Activated B cell treated with CpG ODN at 0.5 μM for 24 hours (primary cell): Measurements from ENCODE around the gene ZBTB34. TPM values are rescaled to one million over a fixed set of nuclear protein-coding genes. Genes with fewer than 3 reads are reported as not detected.
"Not testable (repeated sequence)": the region's sequence is repeated elsewhere in the genome, so short reads cannot be mapped to it uniquely, and the experiment has no call there.

Source experiments
- ATAC-seq: fragments of 200-7000 bp; cut with Tn5 transposase; one replicate; pipeline ENCODE4 v1.10.0; 2021; ENCODE audit warnings: low read depth, mild to moderate bottlenecking, moderate library complexity
- CTCF ChIA-PET: fragments of 350-600 bp; sonication (Branson Sonifier 250); formaldehyde crosslinking; loops from one replicate; lab custom pipeline; 2021; ENCODE audit warnings: antibody characterized with exemption; lab: Charles Lee
- POLR2A ChIA-PET: fragments of 350-600 bp; sonication (Branson Sonifier 250); formaldehyde crosslinking; loops from one replicate; lab custom pipeline; 2021; ENCODE audit warnings: antibody characterized with exemption; lab: Charles Lee
- DNase-seq: peaks from one replicate; pipeline ENCODE4 v3.0.0; 2022
- H3K27ac Mint-ChIP-seq: one replicate; pipeline ENCODE4 v1.8.0; 2020; ENCODE audit warnings: mixed read lengths
- H3K27me3 Mint-ChIP-seq: one replicate; pipeline ENCODE4 v1.8.0; 2021; ENCODE audit warnings: mixed read lengths
- H3K36me3 Mint-ChIP-seq: one replicate; pipeline ENCODE4 v1.8.0; 2021; ENCODE audit warnings: low read depth, mixed read lengths
- H3K4me1 Mint-ChIP-seq: one replicate; pipeline ENCODE4 v1.8.0; 2021; ENCODE audit warnings: mixed read lengths
- H3K4me3 Mint-ChIP-seq: one replicate; pipeline ENCODE4 v1.8.0; 2020; ENCODE audit warnings: mild to moderate bottlenecking, mixed read lengths
- H3K9me3 Mint-ChIP-seq: one replicate; pipeline ENCODE4 v1.8.0; 2020; ENCODE audit warnings: mixed read lengths
- intact Hi-C: fragments of 100-400 bp; cut with micrococcal nuclease; formaldehyde crosslinking; loops from one replicate; pipeline ENCODE4 v1.15.1; 2024
- total RNA-seq: library from RNA; stranded (reverse); gene quantifications from 2 replicates; pipeline ENCODE4 v1.2.3, GENCODE V29; 2022
- TF ChIP-seq, protein P1 (sequence below): fragments of 200-600 bp; IDR thresholded peaks from one replicate; pipeline ENCODE4 v1.8.0; 2022; ENCODE audit warnings: antibody characterized with exemption, mild to moderate bottlenecking

ZBTB34 gene, protein sequence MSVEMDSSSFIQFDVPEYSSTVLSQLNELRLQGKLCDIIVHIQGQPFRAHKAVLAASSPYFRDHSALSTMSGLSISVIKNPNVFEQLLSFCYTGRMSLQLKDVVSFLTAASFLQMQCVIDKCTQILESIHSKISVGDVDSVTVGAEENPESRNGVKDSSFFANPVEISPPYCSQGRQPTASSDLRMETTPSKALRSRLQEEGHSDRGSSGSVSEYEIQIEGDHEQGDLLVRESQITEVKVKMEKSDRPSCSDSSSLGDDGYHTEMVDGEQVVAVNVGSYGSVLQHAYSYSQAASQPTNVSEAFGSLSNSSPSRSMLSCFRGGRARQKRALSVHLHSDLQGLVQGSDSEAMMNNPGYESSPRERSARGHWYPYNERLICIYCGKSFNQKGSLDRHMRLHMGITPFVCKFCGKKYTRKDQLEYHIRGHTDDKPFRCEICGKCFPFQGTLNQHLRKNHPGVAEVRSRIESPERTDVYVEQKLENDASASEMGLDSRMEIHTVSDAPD
- total RNA-seq: 7.9 and 8.9 TPM in 2 replicates

DNA sequence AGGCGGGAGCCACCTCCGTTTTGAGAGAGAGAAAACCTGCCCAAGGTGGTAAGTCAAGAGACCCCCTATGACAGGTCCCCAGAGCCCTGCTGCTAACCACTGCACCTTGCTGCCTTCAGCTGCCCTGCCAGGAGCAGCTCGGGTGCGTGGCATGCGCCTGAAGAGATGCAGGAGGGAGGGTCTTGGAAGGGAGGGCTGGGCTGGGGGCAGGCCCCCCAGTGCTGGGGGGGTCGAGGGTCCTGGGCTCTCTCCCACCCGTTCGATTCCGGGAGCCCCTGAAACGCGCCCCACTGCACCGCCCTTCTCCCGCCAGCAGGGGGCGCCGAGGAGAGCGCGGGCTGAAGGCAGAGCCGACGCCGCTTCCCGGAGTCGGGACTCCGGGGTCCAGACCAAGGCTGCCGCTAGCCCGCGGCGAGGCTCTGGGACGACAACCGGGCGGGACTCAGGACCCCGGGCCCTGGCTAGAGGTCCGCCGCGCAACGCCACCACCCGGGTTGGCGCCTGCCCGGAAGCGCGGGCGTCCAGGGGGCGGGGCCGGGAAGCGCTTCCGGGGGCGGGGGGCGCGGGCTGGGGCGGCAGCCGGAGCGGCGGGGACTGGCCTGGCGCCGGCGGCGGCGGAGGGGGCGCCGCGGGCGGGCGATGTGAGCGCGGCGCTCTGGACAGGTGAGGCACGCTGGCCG, at the start of gene ZBTB34:
Gene ZBTB34 (plus strand): TSS at position 563 of the 680 bp plus-strand sequence. CDS start 18,761 bp downstream, outside the sequence.
- Mint-ChIP-seq H3K4me3 (peak within 1 kb of the TSS; percentile 85), H3K36me3 (peaks cover 12% of the 10 kb centered on the region), H3K27ac (peak within 1 kb of the TSS; percentile 86), H3K27me3 (peaks cover 8% of the 10 kb centered on the region), H3K9me3 (no peaks in the 10 kb centered on the region), H3K4me1 (peaks cover 29% of the 10 kb centered on the region)
- DNase-seq (peak; percentile 92), ATAC-seq (peak; percentile 85)
- ChIA-PET POLR2A (interaction anchor here (0.6 to 0.9 kb wide), 4 partner anchors 54 to 1084 kb away, joined by 3 to 6 read pairs (median 3); partner anchors contain the start of gene RALGPS1), CTCF (interaction anchor here (1.1 to 1.3 kb wide), 3 partner anchors 54 to 339 kb away, joined by 3 to 7 read pairs (median 4); partner anchors contain the start of genes RALGPS1 and ZBTB43)
- TF ChIP-seq, protein P1, sequence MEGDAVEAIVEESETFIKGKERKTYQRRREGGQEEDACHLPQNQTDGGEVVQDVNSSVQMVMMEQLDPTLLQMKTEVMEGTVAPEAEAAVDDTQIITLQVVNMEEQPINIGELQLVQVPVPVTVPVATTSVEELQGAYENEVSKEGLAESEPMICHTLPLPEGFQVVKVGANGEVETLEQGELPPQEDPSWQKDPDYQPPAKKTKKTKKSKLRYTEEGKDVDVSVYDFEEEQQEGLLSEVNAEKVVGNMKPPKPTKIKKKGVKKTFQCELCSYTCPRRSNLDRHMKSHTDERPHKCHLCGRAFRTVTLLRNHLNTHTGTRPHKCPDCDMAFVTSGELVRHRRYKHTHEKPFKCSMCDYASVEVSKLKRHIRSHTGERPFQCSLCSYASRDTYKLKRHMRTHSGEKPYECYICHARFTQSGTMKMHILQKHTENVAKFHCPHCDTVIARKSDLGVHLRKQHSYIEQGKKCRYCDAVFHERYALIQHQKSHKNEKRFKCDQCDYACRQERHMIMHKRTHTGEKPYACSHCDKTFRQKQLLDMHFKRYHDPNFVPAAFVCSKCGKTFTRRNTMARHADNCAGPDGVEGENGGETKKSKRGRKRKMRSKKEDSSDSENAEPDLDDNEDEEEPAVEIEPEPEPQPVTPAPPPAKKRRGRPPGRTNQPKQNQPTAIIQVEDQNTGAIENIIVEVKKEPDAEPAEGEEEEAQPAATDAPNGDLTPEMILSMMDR: peak; percentile 97
- intact Hi-C loops: loop anchor here (1.0 to 5.0 kb wide), 3 partner anchors 55 to 339 kb away; partner anchors contain the start of gene ZBTB43

DNA sequence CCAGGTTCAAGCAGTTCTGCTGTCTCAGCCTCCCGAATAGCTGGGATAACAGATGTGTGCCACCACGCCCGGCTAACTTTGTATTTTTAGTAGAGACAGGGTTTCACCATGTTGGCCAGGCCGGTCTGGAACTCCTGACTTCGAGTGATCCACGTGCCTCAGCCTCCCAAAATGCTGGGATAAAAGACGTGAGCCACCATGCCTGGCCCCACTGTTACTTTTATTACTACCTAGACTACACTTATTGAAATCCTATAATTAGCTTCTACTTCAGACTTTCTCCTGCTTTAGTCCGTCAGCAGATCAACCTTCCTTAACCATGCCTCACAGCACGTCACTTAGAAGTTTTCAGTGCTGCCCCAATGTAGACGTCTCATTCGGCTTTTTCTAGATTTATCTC, 47.4 kb upstream of the ZBTB34 start:
- Mint-ChIP-seq H3K9me3 (peaks cover 16% of the 10 kb centered on the region), H3K27ac (no peak overlapping the region), H3K36me3 (peaks cover 74% of the 10 kb centered on the region), H3K4me1 (peaks cover 6% of the 10 kb centered on the region), H3K27me3 (no peaks in the 10 kb centered on the region), H3K4me3 (no peak overlapping the region)
- DNase-seq: no peak
- TF ChIP-seq, protein P1: no peak
- ChIA-PET POLR2A (no interaction called here), CTCF (no interaction called here)
- no peak for ATAC-seq
- intact Hi-C loops: no loop called here

DNA sequence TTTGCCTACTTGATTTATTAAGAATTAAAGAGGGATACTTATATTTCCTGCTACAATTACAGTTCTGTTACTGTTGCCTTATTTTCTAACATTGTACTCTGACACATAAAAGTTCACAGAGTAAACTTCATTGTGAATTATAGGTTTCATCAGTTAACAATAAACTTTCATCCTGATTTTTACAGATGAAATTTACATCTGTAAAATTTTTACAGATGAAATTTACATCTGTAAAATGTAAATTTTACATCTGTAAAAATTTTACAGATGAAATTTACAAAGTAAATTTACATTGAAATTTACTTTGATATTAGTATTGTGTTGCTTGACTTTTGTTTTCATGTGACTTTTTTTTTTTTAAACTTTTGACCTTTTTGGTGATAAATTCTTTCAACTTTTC, 46.3 kb upstream of the ZBTB34 start:
- Mint-ChIP-seq H3K36me3 (peaks cover 80% of the 10 kb centered on the region), H3K4me3 (no peak overlapping the region), H3K9me3 (peaks cover 21% of the 10 kb centered on the region), H3K27me3 (no peaks in the 10 kb centered on the region), H3K4me1 (peaks cover 6% of the 10 kb centered on the region), H3K27ac (no peak overlapping the region)
- no peak for DNase-seq
- POLR2A ChIA-PET: interaction anchor here (0.6 kb wide), 1 partner anchor 95 kb away, joined by 3 read pairs; no protein-coding TSS in a partner anchor
- intact Hi-C loops: no loop called here
- TF ChIP-seq, protein P1: no peak
- CTCF ChIA-PET: no interaction called here
- ATAC-seq: no peak

DNA sequence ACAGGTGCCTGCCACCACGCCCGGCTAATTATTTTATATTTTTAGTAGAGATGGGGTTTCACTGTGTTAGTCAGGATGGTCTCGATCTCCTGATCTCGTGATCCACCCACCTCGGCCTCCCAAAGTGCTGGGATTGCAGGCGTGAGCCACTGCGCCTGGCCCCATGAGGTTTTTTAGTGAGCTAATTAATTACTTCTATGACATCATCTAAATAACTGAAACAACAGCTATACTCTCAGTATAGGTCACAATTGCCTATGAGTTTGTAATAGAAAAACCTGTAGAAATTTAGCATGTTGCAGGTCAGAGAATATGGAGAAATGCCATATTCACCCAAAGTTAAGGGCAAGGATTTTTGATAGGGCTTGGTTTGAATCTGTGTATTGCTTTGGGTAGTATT, 42.8 kb upstream of the ZBTB34 start:
- H3K4me1 Mint-ChIP-seq: peaks cover 10% of the 10 kb centered on the region
- H3K9me3 Mint-ChIP-seq: peaks cover 26% of the 10 kb centered on the region
- ATAC-seq, H3K4me3 Mint-ChIP-seq, intact Hi-C loops, DNase-seq, H3K27ac Mint-ChIP-seq, H3K27me3 Mint-ChIP-seq, CTCF ChIA-PET: not testable (repeated sequence)
- POLR2A ChIA-PET: interaction anchor here (0.6 kb wide), 1 partner anchor 25 kb away, joined by 4 read pairs; no protein-coding TSS in a partner anchor
- peaks cover 85% of the 10 kb centered on the region for H3K36me3 Mint-ChIP-seq

DNA sequence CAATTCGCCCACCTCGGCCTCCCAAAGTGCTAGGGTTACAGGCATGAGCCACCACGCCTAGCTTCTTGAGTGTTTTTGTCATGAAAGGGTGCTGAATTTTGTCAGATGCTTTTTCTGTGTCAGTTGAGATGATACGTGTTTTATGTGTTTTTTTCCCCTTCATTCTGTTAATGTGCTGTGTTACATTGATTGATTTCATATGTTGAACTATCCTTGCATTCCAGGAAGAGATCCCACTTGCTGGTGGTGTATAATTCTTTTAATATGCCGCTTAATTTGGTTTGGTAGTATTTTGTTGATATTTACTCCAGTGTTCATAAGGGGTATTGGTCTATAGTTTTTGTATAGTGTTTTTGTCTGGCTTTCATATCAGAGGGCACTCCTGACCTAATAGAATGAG, 42.0 kb upstream of the ZBTB34 start:
- ChIA-PET POLR2A (no interaction called here), CTCF (no interaction called here)
- TF ChIP-seq, protein P1: no peak
- intact Hi-C loops: no loop called here
- Mint-ChIP-seq H3K27ac (no peak overlapping the region), H3K9me3 (peaks cover 26% of the 10 kb centered on the region), H3K4me3 (no peak overlapping the region), H3K4me1 (peaks cover 8% of the 10 kb centered on the region), H3K36me3 (peaks cover 82% of the 10 kb centered on the region), H3K27me3 (no peaks in the 10 kb centered on the region)
- DNase-seq (no peak), ATAC-seq (no peak)
